HG03135 (cell line): ENCODE measurements around the gene CHD9NB.

Source experiments
- ATAC-seq: cut with Tn5 transposase; IDR thresholded peaks from one replicate; pipeline ENCODE4 v1.9.1; 2021; ENCODE audit warnings: mild to moderate bottlenecking, moderate library complexity; ENCODE audit not compliant: unreplicated experiment

Gene CHD9NB

DNA sequence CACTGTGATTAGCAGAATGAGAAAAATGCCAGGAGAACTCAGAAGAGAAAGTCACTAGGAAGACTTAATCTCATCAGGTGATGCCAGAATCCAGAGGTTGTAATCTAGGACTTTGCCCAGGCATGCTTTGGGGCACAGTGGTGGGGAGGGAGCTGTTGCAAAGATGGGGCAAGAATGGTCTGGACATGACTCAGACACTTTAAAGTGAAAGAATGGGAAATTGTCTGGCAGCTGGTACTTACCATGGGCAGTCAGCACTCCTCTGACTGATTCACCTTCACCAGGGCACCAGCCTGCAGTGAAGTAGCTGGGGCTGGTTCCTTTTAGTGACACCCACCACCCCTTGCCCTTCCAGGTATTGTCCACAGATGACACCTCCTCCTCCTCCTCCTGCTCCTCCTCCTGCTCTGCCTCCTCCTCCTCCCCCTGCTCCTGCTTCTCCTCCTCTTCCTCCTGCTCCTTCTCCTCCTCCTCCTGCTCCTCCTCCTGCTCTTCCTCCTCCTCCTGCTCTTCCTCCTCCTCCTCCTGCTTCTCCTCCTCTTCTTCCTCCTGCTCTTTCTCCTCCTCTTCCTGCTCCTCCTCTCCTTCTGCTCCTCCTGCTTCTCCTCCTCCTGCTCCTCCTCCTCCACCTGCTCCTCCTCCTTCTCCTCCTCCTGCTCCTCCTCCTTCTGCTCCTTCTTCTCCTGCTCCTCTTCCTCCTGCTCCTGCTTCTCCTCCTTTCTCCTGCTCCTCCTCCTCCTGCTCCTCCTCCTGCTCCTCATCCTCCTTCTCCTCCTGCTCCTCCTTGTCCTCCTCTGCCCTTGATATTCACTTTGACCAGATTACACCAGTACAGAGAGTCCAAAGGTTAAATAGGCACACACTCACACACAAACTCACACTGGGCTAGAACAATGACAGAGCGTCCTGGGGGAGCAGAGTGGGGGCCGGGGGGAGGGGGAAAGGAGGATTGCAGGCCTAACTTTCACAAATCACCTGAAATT lies at the start of gene CHD9NB:
TSS of gene CHD9NB (minus strand) at position 379 of the 983 bp plus-strand sequence. CDS start 8,739 bp downstream, outside the sequence.
- ATAC-seq: no peak

GRCh38 chr16:53100889-53101288 lies 48.2 kb upstream of the CHD9NB start:
- ATAC-seq: no peak

DNA sequence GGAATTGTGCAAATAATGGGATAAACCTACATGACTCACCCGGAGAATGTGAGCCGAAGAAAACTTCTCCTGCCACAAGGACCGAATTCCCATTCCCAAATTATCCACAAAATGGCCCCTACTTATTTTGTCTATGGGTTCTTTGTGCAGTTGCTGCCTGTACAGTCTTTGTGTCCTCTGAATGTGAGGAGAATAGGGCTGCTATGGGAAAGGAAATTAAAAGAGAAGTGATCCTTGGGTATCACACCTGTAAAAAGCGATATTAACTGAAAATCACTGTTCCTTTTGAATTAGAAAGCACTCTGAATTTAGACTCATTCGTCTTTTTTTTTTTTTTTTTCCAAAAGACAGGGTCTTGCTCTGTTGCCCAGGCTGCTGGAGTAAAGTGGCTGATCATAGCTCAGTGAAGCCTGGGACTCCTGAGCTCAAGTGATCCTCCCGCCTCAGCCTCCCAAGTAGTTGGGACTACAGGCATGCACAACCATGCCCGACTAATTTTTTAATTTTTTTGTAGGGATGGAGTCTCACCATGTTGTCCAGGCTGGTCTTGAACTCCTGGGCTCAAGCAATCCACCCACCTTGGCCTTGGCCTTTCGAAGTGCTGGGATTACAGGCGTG lies 47.5 kb upstream of the CHD9NB start:
- no peak for ATAC-seq

GRCh38 chr16:53099318-53100130 lies 46.8 kb upstream of the CHD9NB start:
- ATAC-seq: peak; percentile 62

- peak; percentile 61 for ATAC-seq
Observed at GRCh38 chr16:53098526-53099317, 46.0 kb upstream of the CHD9NB start.

DNA sequence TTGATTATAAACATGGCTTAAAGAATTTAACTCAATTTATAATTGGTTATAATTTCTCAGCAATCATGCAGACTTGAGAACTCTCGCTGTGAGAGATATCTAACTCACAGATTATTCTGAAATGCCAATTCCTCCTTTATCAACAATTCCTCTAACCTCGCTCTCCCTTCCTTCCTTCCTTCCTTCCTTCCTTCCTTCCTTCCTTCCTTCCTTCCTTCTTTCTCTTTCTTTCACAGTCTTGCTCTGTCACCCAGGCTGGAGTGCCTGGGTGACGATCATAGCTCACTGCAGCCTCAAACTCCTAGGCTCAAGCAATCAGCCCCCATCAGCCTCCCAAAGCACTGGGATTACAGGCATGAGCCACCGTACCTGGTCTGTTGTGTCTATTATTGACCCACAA lies 44.5 kb upstream of the CHD9NB start:
- ATAC-seq: no peak

- peak; percentile 43 for ATAC-seq
Observed at GRCh38 chr16:53094013-53094630, 41.4 kb upstream of the CHD9NB start.

DNA sequence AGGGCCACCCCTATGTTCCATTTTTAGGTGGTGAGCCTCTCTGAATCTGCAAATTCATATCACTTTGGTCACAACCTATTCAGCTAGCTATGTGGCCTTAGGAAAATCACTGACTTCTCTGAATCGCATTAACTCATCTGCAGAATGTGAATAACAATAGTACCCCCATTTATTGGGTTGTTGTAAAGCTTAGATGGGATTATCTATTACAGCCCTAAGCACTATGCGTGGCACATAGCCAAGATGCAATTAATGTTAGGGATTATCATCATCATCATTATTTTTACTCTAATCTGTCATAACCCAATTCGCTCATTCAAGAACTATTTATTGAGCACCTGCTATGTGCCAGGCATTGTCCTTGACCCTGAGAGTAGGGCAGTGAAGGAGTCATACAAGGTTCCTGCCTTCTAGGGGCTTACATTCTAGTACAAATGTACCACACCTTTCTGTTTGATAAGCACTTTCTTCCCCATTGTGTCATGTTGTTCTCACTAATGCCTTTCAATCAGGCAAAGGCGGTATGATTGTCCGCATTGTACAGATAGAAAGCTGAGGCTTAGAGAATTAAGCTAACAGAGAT lies 40.6 kb upstream of the CHD9NB start:
- no peak for ATAC-seq

GRCh38 chr16:53092284-53092683 lies 39.6 kb upstream of the CHD9NB start:
- ATAC-seq: no peak

DNA sequence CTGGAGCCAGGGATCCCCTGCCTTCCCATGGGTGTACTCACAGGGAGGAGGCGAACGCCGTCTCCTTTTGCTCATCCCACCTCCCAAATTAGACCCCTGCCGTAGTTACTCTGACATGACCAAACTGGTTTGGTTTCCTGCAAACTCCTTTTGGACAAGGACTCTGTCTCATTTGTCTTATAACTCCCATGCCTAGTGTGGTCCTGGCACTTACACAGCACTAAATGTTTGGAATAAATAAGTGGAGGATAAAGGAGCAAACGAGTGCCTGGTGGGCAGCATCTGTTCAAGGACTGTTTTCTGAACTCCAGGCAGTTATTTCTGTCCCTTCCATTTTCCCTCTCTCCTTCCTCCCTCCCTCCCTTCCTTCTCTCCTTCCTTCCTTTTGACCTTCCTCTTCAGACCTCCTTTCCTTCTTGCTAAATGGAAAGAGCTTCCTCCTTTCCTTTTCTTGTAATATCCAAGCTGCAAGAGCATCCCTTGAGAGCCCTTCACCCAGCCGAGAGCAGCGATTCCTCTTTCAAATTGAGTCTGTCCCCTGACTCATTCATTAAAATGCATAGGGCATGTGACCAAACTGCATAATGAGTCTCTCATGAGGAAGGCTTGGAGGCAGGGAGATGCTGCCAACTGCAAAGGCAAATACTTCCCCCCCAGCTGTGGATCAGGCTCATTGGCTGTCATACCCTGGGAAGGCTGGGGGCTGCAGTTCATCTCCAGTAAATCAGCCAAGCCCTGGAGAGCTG lies 38.9 kb upstream of the CHD9NB start:
- peak; percentile 35 for ATAC-seq

DNA sequence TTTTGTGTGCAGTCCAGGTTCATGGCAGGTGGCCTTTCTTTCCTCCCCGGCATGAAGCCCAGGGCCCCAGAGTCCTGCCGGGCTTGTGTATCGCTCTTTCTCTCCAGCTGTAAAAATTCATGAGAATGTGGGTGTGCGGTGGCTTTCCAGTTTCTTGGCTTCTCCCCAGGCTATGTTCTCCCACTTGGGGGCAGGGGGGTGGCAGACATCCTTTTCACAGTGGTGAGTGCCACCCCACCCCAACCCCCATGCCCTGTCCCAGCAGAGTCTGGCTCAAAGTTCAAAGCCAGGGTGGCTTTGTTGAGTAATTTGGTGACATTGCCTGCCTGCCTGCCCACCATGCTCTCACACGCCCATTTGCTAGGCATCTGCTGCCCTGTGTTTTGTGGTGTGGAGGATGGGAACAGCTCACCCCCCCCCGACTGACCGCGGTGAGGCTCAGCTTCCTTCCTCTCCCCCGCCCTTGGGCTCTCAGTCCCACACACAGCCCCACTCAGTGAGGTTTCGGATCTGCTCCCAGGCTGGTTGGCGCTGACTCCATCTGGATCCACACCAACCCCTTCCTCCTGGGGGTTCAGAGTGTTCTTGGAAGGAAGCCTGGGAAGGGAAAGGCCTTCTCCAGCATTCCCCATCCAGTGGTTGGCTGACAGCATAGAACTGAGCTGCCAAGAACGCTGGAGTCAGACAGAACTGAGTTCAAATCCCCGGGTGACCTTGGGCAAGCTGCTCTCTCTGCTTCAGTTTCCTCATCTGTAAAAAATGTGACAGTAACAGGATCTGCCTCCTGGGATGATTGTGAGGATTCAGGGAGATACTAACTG lies 38.1 kb upstream of the CHD9NB start:
- ATAC-seq: peak; percentile 36

- ATAC-seq: no peak
Observed at GRCh38 chr16:53090286-53090590, 37.5 kb upstream of the CHD9NB start.

- ATAC-seq: no peak
Observed at GRCh38 chr16:53089434-53090285, 37.0 kb upstream of the CHD9NB start.

DNA sequence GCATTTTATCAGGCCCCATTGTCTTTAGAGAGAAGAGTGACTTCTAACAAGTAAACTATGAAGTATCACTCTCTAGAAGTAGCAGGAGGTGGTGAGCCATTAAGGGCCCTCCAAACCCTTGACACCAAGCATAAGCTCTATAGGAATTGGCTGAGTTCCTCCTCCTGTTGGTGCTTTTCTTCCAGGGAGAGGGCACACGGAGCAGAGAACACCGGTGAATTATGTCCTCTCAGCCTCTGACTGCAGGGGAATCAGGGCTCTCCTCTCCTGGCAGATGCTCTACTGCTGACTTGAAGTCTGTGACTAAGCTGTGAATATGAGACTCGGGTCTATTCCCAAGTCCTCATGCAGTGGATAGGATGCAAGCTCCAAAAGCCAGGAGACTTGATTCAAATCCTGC lies 34.4 kb upstream of the CHD9NB start:
- ATAC-seq: no peak

DNA sequence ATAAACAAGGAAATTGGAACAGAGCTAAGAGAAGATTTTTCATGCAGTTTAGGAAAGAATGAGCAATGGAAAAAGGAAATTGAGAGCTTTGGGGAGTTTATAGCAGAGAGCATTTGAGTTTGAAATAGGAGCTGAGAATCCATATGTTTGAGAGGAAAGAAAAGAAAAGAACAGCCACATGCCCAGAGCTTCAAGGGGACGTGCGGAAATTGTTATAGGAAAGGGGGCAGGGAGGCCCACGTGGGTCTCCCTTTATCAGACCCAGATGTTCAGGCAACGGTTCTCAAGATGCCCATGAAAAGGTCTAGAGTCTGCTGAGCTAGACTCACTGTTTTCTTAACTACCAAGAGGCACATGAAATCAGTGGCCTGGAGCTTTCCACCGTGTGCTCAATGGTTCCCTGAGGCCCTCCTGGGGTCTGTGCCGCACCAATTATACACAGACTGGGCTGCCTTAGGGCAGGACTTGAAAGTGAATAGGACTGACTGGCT lies 33.3 kb upstream of the CHD9NB start:
- ATAC-seq: no peak

DNA sequence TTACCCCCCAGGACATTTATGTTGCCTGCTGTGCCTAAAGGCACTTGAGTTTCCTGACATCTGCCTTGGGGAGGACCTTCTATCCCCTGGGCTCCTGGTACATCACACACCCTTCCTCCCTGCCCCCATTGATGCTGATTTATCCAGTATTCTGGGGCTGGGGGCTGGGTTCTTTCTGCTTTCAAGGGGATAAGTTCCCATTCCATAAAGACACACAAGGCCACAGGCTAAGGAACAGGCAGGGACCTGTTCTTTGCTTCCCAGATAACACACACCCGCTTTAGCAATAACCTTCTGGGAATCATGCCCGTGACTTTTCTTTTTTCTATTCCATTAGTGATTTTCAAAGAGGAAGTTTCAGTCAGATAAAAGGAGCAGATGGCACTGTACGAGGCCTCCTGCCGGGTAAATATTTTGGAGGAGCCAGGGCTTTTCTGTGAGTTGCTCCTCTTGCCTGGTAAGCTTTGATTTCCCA lies 32.7 kb upstream of the CHD9NB start:
- ATAC-seq: no peak

- ATAC-seq: no peak
Observed at GRCh38 chr16:53084746-53085334, 32.1 kb upstream of the CHD9NB start.
